ENCODE measurements around the gene AFF3.

The AFF3 gene

DNA sequence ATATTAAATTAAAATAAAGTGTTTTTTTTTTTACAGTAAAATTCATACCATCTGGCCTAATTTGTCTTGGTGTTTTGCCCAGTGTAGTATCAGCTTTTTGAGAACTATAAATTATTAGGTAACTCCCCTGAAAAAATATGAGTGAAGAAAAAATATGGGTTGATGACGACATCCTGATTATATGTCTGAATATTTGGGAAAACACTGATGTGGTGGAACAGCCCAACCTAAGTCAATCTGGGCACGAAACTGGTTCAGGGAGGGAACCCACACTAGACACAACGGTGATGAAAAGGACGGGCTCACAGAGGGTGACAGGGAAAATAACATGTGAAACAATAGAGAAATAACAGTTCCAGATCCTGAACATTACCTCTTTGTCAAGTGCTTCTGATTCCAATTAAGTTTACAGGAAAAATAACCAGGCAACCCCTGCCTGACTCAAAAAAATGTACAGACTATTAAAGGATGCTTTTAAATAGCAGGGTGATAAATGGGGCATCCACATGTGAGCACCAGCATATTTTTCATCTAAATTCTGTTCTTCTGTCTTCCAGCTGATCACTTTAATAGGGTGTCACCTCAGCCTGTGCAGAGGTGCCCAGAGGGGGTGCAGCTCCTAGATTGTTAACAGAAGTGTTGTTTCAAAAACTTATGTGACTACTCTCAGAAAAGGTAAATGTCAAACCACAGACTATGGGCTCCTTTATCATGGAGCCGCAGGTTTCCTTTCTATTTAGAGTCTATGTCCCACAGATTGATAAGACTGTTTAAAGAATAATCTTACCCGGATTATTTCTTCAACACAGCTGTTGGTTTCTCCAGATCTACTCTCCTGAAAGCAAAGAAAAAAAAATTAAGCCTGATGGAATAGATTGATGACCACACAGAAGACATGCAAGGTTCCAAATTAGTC is 305.4 kb downstream of the AFF3 start:
- no peaks in the 10 kb centered on the region for H3K27me3 ChIP-seq (ENCODE audit: control insufficient read depth, low read length)
- no peaks in the 10 kb centered on the region for H3K9me3 ChIP-seq (ENCODE audit: control insufficient read depth, insufficient read depth, low read length)
- no peaks in the 10 kb centered on the region for H3K9me2 ChIP-seq (replicated peaks; ENCODE audit: control insufficient read depth, low read length)
- H3K4me1 ChIP-seq (ENCODE audit: control insufficient read depth, low read length) = no peaks in the 10 kb centered on the region
- H3K79me2 ChIP-seq (ENCODE audit: control insufficient read depth, low read length) = no peaks in the 10 kb centered on the region
- H4K20me1 ChIP-seq (ENCODE audit: control insufficient read depth, insufficient read depth, low read depth, low read length) = no peaks in the 10 kb centered on the region
- no peak overlapping the region for H3K27ac ChIP-seq (ENCODE audit: low read depth, low read length)
- peaks cover 8% of the 10 kb centered on the region; the same call in 1 of the 2 replicates for H3K36me3 ChIP-seq (ENCODE audit: control insufficient read depth, low read length)
- H3K4me2 ChIP-seq (ENCODE audit: low read length) = no peak overlapping the region
- no peak for TF ChIP-seq EZH2phosphoT487 (IDR thresholded peaks at IDR 0.05; ENCODE audit: borderline replicate concordance, low read length)
- TF ChIP-seq, protein P1, sequence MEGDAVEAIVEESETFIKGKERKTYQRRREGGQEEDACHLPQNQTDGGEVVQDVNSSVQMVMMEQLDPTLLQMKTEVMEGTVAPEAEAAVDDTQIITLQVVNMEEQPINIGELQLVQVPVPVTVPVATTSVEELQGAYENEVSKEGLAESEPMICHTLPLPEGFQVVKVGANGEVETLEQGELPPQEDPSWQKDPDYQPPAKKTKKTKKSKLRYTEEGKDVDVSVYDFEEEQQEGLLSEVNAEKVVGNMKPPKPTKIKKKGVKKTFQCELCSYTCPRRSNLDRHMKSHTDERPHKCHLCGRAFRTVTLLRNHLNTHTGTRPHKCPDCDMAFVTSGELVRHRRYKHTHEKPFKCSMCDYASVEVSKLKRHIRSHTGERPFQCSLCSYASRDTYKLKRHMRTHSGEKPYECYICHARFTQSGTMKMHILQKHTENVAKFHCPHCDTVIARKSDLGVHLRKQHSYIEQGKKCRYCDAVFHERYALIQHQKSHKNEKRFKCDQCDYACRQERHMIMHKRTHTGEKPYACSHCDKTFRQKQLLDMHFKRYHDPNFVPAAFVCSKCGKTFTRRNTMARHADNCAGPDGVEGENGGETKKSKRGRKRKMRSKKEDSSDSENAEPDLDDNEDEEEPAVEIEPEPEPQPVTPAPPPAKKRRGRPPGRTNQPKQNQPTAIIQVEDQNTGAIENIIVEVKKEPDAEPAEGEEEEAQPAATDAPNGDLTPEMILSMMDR (IDR thresholded peaks at IDR 0.05; ENCODE audit: low read depth, low read length, poor library complexity, severe bottlenecking) = no peak
- H3K4me3 ChIP-seq (ENCODE audit: low read length) = no peak overlapping the region
- no peaks in the 10 kb centered on the region for H3F3A ChIP-seq (ENCODE audit: control insufficient read depth, insufficient read depth)

DNA sequence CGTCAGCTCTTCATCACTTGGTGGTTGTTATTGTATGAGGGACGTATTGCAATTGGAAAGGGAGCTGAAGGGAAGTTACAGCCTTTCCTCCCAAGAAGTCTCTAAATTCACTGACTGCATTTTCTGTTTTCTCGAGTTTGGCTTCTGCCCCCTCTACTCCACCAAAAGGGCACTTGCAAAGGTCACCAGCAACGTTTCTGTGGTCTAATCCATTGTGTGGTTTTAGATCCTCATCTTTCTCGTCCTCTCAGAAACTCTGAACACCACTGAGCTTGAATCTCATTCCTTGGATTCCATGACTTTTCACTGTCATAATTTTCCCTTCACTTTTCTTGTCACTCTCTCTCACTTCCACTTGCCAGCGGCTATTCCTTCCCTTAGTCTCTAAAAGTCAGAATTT is 308.0 kb downstream of the AFF3 start:
- Histone ChIP-seq H3K79me2 (ENCODE audit: control insufficient read depth, low read length) (no peaks in the 10 kb centered on the region), H3K27ac (ENCODE audit: low read depth, low read length) (no peak overlapping the region), H3F3A (ENCODE audit: control insufficient read depth, insufficient read depth) (no peaks in the 10 kb centered on the region), H3K4me2 (ENCODE audit: low read length) (no peak overlapping the region), H4K20me1 (ENCODE audit: control insufficient read depth, insufficient read depth, low read depth, low read length) (no peaks in the 10 kb centered on the region), H3K36me3 (ENCODE audit: control insufficient read depth, low read length) (peaks cover 8% of the 10 kb centered on the region; the same call in 1 of the 2 replicates), H3K4me3 (ENCODE audit: low read length) (no peak overlapping the region), H3K4me1 (ENCODE audit: control insufficient read depth, low read length) (no peaks in the 10 kb centered on the region), H3K9me2 (replicated peaks; ENCODE audit: control insufficient read depth, low read length) (no peaks in the 10 kb centered on the region), H3K9me3 (ENCODE audit: control insufficient read depth, insufficient read depth, low read length) (no peaks in the 10 kb centered on the region), H3K27me3 (ENCODE audit: control insufficient read depth, low read length) (no peaks in the 10 kb centered on the region)
- TF ChIP-seq, protein P1 (IDR thresholded peaks at IDR 0.05; ENCODE audit: low read depth, low read length, poor library complexity, severe bottlenecking) = no peak
- TF ChIP-seq EZH2phosphoT487 (IDR thresholded peaks at IDR 0.05; ENCODE audit: borderline replicate concordance, low read length) = no peak

DNA sequence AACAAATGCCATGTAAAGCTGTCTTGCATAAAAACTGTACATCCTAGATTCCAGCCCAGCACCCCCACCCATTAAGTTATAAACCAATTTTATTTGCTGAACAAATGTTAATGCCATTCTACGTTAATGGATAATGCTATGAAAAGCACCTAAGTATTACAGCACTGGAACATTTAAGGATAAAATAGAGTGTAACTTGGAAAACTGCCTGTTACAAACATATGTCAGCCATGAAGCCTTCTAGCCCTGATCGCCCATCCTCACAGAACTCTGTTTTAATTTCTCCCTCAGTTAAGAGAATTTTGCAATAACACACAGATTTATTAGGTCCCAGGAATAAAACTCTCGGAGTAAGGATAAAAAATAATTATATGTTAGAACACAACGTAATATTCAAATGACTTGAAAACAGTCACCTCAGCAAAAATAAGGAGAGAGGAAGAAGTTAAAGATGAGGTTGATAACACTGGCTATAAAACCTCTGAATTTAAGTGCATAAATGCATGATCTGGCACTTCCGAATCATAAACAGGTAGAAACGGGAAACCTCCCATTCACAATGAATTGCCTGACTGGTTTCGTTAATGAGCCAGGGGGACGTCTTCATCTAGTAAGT is 308.7 kb downstream of the AFF3 start:
- no peaks in the 10 kb centered on the region for H3K9me3 ChIP-seq (ENCODE audit: control insufficient read depth, insufficient read depth, low read length)
- H4K20me1 ChIP-seq (ENCODE audit: control insufficient read depth, insufficient read depth, low read depth, low read length) = no peaks in the 10 kb centered on the region
- peaks cover 9% of the 10 kb centered on the region for H3K36me3 ChIP-seq (ENCODE audit: control insufficient read depth, low read length)
- H3K79me2 ChIP-seq (ENCODE audit: control insufficient read depth, low read length) = no peaks in the 10 kb centered on the region
- TF ChIP-seq, protein P1 (IDR thresholded peaks at IDR 0.05; ENCODE audit: low read depth, low read length, poor library complexity, severe bottlenecking) = no peak
- TF ChIP-seq EZH2phosphoT487 (IDR thresholded peaks at IDR 0.05; ENCODE audit: borderline replicate concordance, low read length) = no peak
- H3K27me3 ChIP-seq (ENCODE audit: control insufficient read depth, low read length) = no peaks in the 10 kb centered on the region
- no peaks in the 10 kb centered on the region for H3F3A ChIP-seq (ENCODE audit: control insufficient read depth, insufficient read depth)
- H3K4me1 ChIP-seq (ENCODE audit: control insufficient read depth, low read length) = peaks cover 3% of the 10 kb centered on the region
- no peak overlapping the region for H3K4me3 ChIP-seq (ENCODE audit: low read length)
- no peaks in the 10 kb centered on the region for H3K9me2 ChIP-seq (replicated peaks; ENCODE audit: control insufficient read depth, low read length)
- no peak overlapping the region for H3K27ac ChIP-seq (ENCODE audit: low read depth, low read length)
- no peak overlapping the region for H3K4me2 ChIP-seq (ENCODE audit: low read length)
